Epidermal melanocyte (primary cell): ENCODE measurements around the gene PNPO.
"Not testable (repeated sequence)": the region's sequence is repeated elsewhere in the genome, so short reads cannot be mapped to it uniquely, and the experiment has no call there.

Experiments
- DNase-seq: peaks from one replicate; pipeline ENCODE4 v3.0.0; 2011; ENCODE audit warnings: low spot score; ENCODE audit not compliant: insufficient read length

The PNPO gene

DNA sequence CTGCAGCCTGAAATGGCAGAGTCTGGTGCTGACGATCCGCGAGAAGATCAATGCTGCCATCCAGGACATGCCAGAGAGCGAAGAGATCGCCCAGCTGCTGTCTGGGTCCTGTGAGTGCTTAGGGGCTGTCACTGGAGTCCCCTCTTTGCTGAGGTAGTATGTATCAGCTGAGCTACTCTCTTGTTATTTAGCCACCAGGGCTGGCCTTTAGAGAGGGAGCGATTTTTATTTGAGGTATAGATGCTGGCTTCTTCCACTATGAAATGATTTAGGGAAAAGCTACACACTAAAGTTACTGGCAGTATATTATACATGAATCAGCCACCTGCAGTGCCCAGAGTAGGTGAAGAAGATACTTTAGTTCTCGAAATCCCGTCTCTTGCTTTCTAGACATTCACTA, 32.2 kb downstream of the PNPO start:
- no peak for DNase-seq

DNA sequence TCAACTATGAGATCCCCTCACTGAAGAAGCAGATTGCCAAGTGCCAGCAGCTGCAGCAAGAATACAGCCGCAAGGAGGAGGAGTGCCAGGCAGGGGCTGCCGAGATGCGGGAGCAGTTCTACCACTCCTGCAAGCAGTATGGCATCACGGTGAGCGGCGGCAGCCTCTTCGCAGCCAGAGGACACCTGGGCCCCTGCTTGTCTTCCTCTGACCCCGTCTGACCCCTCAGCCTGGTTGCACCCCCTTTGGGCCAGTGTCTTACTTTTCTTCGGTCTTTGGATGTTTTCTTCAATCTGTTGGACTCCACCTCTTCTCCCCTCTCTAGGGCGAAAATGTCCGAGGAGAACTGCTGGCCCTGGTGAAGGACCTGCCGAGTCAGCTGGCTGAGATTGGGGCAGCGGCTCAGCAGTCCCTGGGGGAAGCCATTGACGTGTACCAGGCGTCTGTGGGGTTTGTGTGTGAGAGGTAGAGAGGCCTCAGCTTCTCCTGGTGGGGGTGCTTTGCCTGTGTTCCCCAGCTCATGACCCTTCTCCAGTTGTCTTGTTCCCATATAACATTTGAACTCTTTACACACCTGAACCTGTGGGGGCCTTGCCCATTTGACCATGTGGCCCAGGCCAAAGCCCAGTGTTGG, 33.9 kb downstream of the PNPO start:
- no peak for DNase-seq

DNA sequence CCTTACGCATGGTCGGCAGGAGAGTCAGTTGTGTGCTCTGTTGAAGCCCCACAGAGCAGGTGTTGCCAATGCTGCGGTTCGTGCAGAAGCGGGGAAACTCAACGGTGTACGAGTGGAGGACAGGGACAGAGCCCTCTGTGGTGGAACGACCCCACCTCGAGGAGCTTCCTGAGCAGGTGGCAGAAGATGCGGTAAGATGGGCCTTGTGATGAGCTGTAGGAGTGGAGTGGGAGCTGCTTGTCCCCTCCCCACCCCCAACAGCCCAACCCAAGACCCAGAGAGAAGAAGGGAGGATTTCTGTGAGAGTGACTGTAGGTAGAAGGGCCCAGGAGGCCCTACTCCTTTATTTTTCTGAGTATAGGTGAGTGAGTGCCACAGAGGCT, 34.4 kb downstream of the PNPO start:
- DNase-seq = no peak

DNA sequence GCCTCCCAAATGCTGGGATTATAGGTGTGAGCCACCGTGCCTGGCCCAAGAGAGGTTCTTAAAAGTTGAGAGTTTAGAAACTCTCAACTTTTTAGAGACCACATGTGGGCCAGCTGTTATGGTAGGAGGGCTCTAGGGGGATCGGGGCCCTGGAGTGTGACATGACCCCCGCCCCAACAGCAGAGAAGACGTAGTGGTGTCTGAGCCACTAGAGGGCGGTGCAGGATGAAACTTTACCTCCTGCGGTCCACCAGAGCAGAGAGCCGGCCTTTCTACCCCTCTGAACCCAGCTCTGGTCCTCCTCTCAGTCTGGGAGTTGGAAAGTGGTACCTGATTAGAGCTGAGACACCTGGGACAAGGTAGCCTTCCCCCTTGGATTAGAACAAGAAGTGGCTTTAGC, 37.0 kb downstream of the PNPO start:
- peak; percentile 85 for DNase-seq

DNA sequence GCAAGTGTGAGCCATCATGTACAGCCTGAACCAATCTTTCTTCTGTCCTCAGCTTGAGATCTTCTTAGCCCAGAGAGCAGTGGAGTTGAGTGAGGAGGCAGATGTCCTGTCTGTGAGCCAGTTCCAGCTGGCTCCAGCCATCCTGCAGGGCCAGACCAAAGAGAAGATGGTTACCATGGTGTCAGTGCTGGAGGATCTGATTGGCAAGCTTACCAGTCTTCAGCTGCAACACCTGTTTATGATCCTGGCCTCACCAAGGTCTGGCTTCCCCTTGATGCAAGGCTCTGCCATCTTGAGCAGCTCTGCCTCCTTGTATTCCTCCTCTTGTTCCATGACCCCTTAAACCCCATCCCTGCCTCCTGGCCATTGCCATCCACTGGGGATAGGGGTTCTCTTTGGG, 39.2 kb downstream of the PNPO start:
- no peak for DNase-seq

DNA sequence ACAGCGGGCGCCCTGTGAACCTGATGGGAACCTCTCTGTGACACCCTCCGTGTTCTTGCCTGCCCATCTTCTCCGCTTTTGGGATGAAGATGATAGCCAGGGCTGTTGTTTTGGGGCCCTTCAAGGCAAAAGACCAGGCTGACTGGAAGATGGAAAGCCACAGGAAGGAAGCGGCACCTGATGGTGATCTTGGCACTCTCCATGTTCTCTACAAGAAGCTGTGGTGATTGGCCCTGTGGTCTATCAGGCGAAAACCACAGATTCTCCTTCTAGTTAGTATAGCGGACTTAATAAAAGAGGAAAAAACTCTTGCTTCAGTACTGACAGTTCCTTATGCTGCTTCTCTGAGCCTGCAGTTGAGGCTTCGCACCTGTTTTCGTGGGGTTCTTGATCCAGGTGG, 40.1 kb downstream of the PNPO start:
- DNase-seq = no peak

DNA sequence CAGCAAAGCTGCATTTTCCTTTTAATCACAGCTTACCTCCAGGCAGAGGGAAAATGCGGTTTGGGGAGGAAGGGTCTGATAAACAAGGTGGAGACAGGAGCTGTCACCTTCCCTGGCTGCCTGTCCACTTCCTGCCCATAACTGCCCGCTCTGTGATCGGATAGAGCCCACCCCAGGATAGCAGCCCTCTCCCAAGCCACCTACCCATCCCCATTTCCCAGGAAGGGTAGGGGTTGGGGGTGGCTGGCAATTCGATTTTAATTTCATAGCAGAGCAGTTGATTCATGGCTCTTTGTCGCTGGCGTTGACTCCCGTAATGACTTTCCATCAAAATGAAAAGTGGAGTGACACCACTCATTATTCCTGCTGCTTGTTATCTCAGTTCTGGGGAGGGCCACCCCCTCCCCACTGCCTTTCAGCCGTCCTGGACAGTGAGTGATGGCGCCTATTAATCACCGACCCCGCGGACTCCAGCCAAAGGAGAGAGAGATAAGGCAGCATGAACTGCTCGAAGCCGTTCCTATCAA, 40.8 kb downstream of the PNPO start:
- DNase-seq = no peak

DNA sequence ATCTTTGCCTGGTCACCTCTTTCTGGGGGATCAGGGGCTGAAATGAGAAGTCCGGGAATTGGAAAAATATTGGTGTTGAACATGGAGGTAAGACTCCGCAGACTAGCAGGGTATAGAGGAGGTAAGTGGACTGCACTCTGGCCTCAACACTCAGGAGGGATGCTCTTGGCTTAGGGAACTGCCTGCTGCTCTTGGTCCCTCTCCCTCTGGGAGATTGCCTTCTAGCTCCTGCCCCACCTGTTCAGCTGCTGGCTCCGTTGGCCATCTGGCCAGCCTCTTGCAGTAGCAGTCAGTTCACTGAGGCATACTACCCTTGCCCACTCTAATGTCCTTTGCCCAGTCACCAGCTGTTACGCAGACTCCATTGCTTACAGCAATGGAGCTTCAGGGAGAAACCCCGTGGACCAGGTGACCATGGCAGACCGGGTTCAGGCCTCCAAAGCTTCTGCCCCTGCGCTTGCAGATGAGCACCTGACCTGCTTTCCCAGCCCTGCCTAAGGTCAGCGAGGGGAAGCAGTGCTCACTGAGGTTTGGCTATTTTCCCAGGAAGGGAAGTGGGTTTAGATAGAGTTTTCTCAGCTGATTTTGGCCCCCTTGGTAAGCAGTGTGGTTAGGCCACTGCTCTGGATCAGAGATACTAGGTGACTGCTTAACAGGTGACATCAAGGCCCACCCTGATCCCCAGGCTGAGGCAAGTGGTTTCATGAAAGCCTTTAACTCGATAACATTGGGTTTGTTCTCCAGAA, 41.4 kb downstream of the PNPO start:
- DNase-seq = no peak

DNA sequence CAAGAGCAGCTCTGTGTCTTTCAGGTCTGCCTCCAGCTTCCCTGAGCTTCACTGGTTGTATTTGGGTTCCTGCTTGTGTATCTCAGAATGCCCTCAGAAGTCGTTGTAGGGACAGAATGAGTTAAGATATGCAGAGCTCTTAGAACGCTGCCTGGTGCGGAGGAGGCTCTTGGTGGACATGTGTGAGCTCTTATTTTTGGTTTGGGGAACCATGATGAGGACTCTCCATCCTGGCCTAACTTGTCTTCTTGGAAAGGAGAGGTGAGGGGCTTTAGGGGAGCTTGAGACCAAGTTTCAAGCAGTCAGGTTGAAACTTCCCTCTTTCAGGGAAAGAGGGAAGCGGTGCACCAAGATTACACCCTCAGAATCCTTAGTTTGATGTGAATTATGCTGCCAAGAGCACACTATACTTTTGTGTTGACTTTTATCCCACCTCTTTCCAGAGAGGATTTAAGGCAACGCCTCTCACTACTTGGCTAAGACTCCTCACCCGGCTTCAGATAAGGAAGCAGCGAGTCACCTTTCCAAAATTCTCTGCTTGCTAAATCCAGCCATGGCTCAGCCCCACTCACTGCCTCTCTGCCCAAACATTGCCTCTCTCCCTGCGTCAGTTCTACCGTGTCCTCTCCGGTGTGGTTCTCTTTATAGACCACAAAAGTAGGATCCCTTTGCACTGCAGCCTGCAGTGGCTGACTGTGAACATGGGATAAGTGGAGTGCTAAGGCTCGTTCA, 42.3 kb downstream of the PNPO start:
- DNase-seq = no peak

DNA sequence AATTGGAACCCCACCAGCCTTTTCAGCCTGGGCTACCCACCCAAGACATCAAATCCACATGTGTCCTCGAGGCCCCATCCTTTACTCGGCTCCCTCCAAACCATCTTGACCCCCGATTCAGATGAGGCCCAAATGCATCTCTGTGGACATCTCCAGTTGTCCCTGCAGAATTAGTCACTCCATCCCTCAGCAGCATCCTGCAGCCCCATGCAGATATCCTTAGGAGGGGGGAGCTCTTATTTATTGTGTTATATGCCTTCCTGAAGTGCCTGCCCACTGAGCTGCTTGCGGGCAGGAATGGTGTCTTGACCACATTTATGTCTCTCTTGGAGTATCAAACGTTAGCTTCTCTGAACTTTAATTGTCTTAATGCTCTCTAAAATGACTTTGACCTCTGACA, 45.1 kb downstream of the PNPO start:
- DNase-seq = no peak

DNA sequence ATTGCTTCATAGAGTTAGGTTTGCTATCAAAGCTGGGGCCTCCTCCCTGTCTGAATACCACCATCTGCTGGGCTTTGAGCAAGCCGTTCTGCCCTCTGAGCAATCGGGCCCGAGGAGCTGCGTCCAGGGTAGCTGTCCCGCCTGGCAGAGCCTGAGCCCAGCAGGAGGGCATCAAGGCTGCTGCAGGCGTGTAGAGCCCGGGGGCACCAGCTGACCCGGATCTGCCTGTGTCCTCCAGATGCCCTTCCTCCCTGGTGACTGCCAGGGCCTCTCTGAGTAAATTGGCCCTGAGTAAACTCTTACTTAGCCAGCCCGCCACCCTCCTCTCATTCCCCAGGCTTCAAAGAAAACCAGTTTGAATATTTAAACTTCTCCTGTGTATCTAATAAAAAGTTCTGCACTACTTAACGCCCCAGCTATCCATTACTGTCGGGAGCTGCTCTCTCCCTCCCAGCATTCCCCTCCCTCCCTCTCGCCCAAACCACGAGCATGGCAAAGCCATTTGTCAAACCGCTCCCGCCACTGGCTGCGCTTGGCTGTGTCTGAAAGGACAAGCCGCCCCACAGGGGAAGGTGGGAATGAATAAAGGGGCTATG, 46.0 kb downstream of the PNPO start:
- DNase-seq = peak; percentile 79

DNA sequence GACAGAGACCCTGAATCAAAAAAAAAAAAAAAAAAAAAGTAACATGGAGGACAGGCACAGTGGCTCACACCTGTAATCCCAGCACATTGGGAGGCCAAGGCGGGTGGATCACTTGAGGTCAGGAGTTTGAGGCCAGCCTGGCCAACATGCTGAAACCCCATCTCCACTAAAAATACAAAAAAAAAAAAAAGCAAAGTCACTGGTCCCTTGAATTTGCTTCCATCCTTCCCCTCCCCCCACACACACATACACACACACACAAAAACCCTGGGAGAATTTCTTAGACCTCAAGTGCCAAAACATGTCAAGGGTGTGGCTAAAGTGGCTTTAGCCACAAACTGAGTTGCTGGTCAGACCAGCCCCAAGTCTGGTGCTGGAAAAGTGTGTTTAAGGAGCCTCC, 47.1 kb downstream of the PNPO start:
- DNase-seq = not testable (repeated sequence)

DNA sequence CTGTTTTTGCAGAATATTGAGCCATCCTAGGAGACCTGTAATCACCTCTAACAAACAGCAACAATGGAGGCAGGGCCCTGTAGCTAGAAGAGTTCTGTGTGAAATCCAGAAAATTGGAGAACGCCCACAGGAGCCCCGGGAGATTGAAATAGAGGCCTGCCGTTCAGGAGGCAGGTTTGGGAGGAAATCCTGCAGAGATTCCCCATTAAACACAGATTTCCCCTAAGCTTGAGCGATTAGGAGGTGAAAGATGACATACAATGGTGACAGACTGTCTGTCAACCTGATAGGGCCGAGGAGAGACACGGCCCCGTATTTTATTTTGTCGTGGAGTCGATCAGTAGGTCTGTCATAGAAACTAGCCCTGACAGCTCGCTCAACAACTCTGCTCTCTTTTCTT, 47.8 kb downstream of the PNPO start:
- no peak for DNase-seq

DNA sequence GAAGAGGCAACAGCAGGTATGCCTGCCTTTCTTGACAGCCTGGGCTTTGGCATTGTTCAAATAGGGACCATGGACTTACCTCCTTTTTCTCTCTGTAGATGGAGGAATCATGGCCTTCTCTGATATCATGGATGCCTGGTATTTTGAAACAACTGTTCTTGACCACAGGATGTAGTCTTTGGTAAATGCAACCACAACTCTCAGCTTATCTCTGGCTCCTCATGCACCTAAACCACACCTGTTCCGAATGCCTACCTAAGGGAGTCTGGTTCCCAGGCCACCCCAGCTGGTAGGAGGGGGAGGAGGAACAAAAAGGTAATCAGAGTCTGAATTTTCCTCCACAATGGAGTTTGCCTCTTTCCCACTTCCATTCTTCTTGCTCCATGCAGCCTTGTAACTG, 48.3 kb downstream of the PNPO start:
- DNase-seq = no peak

DNA sequence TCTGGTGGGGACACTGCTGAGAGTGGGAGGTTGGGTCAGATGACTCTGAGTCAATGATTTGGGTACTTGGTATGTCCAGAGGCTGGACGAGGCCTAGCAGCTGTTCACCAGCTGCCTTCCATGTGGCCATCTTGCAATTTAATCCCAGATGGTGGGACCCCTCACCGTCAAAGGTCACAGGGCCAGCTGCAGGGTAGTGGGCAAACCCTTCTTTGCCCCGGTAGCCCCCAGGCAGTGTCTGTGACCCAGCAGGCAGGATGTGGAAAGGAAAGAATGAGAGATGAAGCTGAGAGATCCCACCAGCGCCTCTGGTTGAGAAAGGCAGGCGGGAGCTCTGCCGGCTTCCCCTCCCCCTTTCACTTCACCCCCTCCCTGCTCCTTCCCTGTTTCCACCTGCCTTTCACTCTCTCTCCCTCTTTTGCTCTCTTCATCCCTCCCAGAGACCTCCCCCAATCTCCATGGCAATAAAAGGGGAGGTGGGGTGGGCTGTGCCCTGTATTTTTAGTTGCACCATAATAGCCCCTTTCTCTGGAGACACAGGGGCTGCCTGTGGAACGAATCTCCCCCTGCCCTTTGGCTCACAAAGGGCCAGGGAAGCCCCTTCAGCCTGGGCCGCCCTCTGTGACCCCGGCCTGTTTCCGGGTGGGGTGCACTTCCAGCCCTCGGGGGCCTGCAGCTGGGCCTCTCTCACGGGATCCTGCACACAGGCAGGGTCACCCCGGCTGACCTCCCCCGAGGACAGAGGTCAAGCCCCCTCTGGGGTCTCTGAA, 49.8 kb downstream of the PNPO start:
- no peak for DNase-seq

DNA sequence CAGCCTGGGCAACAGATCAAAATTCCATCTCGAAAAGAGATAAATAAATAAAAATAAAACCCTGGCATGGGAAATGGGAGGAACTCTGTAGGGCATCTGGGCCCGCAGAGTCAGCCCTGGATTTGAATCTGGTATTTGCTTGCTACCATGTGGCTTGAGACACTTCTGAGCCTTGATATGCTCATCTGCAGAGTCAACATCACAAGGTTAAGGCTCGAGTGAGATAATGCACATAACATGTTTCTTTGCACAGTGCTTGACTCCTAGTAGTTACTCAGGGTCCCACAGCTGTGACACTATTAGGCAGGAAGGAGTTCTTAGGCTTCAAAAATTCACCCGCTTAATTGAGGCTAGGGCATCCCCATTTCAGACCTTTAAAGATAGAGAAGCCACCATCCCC, 50.8 kb downstream of the PNPO start:
- DNase-seq = no peak

DNA sequence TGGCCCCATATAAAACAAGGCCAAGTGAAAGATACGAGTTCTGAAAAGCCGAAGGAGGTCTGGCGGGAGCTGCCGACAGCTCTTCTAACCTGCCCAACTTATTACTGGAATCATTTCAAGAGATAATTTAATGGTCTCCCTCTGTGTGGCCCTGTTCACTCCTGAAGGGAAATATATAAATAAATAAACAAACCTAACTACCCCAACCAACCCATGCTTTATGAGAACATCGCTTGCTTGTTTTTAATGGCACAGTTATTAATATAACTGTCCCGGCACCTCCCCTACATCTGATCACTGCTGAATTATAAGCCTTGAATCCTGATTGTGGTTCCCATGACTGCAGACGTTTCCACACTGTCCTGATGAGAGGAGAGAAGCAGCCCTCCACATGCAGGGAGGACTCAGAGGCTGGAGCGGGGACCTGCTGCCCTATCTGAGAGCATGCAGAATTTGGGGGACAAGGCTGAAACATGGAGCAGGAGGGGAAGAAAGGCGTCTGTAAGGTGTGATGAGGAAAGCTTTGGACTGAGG, 51.7 kb downstream of the PNPO start:
- no peak for DNase-seq

DNA sequence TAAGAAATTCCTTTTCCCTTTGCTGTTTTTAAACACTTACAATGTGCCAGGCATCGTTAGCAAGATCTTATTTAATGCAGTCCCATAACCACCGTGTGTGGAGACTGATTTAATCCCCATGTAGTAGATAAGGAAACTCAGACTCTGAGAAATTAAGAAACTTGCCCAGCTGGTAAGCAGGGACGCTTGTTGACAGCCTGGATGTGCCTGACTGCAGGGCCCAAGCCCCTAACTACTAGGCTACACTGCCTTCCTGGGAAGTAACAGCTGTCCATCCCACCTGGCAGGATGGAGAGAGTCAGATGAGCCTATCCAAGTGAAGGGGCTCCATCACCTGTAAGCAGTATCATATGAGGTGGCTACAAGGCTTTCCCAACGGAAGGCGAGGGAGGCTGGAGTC, 52.6 kb downstream of the PNPO start:
- DNase-seq = no peak

DNA sequence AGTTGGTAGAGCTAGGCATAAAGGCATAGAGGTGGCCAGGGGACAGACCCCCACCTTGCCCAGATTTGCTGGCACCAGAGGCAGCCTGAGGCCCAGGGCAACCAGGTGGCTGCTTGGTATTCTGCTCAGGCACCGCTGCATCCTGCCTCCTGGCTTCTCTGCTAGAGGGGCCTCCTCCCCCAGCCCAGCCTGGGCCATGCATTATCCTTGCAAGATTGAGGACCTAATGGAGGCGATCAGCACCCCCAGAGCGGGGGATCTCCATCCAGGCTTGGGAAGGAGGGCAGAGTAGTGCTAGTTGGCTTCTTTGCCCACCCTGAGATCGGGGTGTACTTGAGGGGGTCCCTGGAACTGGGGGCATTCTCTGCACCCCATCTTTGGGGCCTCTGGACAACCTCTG, 53.4 kb downstream of the PNPO start:
- no peak for DNase-seq

DNA sequence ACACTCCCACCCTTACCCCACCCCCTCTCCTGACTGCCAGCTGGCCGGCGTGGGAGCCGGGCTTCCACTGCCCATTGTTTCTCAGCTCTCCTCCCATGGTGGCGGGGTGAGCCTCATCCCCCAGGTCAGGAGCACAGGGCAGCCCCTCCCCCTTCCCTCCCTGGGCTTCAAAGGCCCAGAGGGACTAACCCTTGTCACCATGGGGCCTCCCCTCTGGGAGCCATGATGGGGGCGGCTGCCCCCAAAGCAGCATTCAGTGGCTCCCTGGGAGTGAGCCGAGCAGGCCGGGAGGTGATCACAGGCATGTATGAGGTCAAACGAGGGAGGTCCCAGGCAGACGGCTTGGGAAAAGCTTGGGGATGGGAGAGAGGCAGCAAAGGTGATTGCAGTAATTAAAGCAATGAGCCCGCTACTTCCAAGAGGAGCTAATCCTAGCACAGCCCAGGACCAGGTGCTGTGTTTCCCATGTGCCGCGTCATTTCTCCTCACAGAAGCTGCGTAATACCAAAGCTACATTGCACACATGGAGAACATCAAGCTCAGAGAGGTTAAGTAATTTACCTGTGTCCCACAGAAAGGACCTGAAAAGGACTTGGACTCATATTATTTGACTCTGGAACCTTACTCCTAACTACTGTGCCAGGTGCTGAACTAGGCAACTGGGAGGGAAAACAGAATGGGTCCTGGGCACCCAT, 54.0 kb downstream of the PNPO start:
- DNase-seq = no peak
